Hematopoietic multipotent progenitor cell treated with erythropoietin and hydrocortisone succinate and interleukin-3 and kit ligand, for 17 days (in vitro differentiated cells): ENCODE measurements around the gene CREBL2.
"Not testable (repeated sequence)": the region's sequence is repeated elsewhere in the genome, so short reads cannot be mapped to it uniquely, and the experiment has no call there.

Source experiments
- DNase-seq: peaks from one replicate; pipeline ENCODE4 v3.0.0-alpha.2; 2015; ENCODE audit warnings: low spot score

Gene CREBL2

DNA sequence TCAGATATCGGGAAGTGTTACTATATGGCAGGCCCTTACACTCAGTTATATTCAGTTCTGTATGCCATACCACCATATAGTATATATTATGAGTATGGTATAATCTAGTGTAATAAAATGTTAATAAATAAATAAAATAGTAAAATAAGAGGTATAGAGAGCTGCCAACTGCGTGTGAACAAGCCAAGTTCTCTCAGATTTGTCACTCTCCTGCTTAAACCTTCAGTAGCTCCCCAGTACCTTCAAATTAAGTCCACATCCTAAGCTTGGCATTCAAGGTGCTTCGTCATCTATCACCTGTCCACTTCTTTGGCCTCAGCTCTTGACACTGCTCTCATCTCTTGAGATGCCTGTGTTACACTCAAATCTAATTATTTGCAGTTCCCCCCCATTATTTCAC lies 12.8 kb upstream of the CREBL2 start:
- no peak for DNase-seq

- DNase-seq: no peak
These were observed 11.7 kb upstream of the CREBL2 start for GRCh38 chr12:12599750-12600643.

GRCh38 chr12:12600659-12601058 lies 11.0 kb upstream of the CREBL2 start:
- DNase-seq: no peak

- no peak for DNase-seq
These were observed 6.9 kb upstream of the CREBL2 start for GRCh38 chr12:12604740-12605139.

DNA sequence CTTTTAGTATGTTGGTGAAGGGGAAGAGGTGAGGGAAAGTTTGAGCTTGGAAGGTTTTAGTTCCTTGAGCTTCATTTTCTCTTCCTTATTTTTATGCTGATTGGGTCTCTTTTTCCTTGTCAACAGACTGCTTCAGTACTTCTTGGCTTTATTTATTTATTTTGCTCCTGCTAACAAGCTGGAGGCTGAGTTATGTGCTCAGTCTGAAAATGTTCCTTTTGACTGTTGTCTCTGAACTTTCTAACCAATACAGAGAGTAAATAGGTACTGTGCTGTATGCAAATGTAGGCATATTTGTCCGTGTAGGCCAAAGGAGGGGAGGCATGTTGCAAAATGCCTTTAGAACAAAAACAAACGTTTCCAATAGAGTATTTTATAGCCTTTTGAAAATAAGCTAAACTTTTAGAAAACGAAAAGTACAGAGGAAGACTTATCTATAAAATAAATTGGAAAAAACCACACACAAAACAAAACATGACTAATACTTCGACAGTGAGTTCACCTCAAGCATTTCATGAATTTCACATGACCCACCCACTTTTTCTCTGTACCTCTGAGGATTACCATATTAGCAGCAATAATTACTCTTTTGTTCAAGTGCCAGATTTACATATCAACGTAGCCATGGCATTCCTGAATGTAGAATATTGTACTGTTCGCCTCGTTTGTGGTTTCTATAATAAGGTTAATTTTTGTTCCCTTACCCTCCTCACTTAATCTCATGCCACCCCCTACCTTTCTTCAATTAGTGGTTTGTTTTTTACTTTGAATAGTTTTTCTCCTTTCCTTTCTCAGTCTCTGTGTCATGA lies 4.7 kb upstream of the CREBL2 start:
- no peak for DNase-seq

- no peak for DNase-seq
These were observed 3.1 kb upstream of the CREBL2 start for GRCh38 chr12:12608557-12608957.

GRCh38 chr12:12609692-12610091 lies 2.0 kb upstream of the CREBL2 start:
- no peak for DNase-seq

DNA sequence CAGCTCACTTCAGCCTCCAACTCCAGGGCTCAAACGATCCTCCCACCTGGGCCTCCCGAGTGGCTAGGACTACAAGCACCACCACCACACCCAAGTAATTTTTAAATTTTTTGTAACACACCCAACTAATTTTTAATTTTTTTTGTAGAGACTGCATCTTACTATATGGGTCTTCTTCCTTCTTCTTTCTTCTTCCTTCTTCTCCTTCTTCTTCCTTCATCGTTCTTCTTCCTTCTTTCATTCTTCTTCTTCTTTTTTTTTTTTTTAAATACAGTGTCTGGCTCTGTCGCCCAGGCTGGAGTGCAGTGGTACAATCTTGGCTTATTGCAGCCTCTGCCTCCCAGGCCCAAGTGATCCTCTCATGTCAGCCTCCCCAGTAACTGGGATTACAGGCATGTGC lies 965 bp upstream of the CREBL2 start:
- DNase-seq: no peak

GRCh38 chr12:12612358-12612757 lies 682 bp downstream of the CREBL2 start:
- DNase-seq: no peak

- no peak for DNase-seq
These were observed 1.7 kb downstream of the CREBL2 start for GRCh38 chr12:12613344-12613743.

DNA sequence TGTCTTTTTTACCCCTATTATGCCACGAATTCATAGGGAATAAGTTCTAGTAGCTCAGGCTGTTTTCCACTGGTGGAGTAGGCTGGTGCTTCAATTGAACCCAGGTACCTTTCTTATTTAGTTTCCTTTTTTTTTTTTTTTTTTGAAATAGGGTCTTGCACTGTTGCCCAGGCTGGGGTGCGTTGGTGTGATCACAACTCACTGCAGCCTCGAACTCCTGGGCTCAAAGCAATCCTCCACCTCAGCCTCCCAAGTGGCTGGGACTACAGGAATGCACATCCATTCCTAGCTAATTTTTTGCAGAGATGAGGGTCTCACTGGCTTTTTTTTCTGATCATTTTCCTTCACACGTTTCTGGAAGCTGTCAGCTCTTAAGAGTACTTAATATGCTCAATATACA lies 2.7 kb downstream of the CREBL2 start:
- no peak for DNase-seq

GRCh38 chr12:12616512-12617310 lies 5.0 kb downstream of the CREBL2 start:
- DNase-seq: no peak

- DNase-seq: not testable (repeated sequence)
These were observed 6.4 kb downstream of the CREBL2 start for GRCh38 chr12:12618064-12618463.

GRCh38 chr12:12620730-12621315 lies 9.1 kb downstream of the CREBL2 start:
- DNase-seq: no peak

DNA sequence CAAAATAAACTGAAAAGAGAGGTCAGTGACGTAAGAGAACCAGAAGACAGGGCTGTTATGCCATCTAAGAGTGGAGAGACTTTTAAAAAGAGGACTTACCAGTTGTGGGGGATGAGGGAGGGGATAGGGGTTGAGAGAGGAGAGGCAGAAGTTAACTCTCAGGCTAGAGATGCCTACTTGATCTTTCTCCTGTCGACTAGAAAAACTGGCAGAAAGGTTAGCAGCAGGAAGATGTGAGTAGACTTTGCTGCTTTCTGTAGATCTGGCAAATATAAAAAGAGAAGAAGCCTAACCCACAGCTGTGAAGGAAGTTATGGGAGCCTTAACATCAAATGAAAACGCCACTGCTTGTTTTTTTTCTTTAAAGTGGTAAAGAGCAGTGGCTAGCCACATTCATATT lies 10.7 kb downstream of the CREBL2 start:
- no peak for DNase-seq

GRCh38 chr12:12624498-12624992 lies 12.9 kb downstream of the CREBL2 start:
- DNase-seq: no peak

GRCh38 chr12:12626471-12626870 lies 14.8 kb downstream of the CREBL2 start:
- no peak for DNase-seq

DNA sequence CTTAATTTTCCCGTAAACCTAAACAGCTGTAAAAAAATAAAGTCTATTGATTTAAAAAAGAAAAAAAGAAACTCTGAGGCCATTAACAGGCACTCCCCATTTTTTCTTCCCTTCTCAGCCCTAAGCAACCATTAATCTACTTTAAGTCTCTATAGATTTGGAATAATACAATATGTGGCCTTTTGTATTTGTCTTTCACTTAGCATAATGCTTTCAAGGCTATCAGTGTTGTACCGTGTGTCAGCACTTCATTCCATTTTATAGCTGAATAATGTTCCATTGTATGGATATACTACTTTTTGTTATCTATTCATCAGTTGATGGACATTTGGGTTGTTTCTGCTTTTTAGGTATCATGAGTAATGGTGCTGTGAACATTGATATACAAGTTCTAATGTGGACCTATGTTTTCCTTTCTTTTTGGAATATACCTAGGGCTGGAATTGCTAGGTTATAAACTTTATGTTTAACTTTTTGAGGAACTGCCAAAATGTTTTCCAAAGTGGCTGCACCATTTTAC lies 15.7 kb downstream of the CREBL2 start:
- DNase-seq: no peak

GRCh38 chr12:12628013-12628412 lies 16.3 kb downstream of the CREBL2 start:
- no peak for DNase-seq

GRCh38 chr12:12630850-12631249 lies 19.2 kb downstream of the CREBL2 start:
- DNase-seq: no peak

DNA sequence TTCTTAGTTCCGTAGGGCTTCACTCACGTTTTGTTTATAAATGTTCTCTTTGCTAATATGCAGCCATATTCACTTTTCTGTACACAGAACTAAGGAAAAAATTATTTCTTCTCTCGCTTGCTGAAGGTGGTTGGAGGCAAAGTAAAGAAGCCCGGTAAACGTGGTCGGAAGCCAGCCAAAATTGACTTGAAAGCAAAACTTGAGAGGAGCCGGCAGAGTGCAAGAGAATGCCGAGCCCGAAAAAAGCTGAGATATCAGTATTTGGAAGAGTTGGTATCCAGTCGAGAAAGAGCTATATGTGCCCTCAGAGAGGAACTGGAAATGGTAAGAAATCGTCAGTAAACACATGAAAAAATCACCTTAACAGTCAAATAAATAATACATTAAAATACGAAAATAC lies 24.0 kb downstream of the CREBL2 start:
- DNase-seq: no peak

- no peak for DNase-seq
These were observed 25.0 kb downstream of the CREBL2 start for GRCh38 chr12:12636641-12637040.
